Measurements from ENCODE around the gene TBC1D5.
"Not testable (repeated sequence)": the region's sequence is repeated elsewhere in the genome, so short reads cannot be mapped to it uniquely, and the experiment has no call there.

TBC1D5 gene

GRCh38 chr3:17136136-17136721 is 606.2 kb downstream of the TBC1D5 start:
- H3K9ac ChIP-seq = no peak overlapping the region
- H3K27ac ChIP-seq = no peak overlapping the region

GRCh38 chr3:17135696-17136095 is 606.7 kb downstream of the TBC1D5 start:
- no peaks in the 10 kb centered on the region for H3K36me3 ChIP-seq
- no peak overlapping the region for H3K4me3 ChIP-seq
- no peak overlapping the region for H3K27ac ChIP-seq
- peaks cover 0 to 7% (median 0%) of the 10 kb centered on the region in 10 experiments; a peak in 8 of 20 replicates for H3K4me1 ChIP-seq
- H3K9me3 ChIP-seq (replicated peaks in 1 of 11) = peaks cover 0 to 23% (median 5%) of the 10 kb centered on the region in 11 experiments; a peak in 8 of 22 replicates
- no peak overlapping the region for H3K9ac ChIP-seq
- no peak overlapping the region for H3K4me2 ChIP-seq
- no peak for TF ChIP-seq Cebpa-rat (IDR thresholded peaks at IDR 0.05)
- H3K27me3 ChIP-seq = no peaks in the 10 kb centered on the region
- no peaks in the 10 kb centered on the region for H4K20me1 ChIP-seq

More at GRCh38 chr3:17136136-17136721, 606.2 kb downstream of the TBC1D5 start:
- TF ChIP-seq Cebpa-rat (IDR thresholded peaks at IDR 0.05) = no peak
- Histone ChIP-seq H4K20me1 (no peaks in the 10 kb centered on the region), H3K27me3 (no peaks in the 10 kb centered on the region), H3K4me3 (no peak overlapping the region), H3K4me1 (peaks cover 0 to 7% (median 0%) of the 10 kb centered on the region in 10 experiments; a peak in 8 of 20 replicates), H3K4me2 (no peak overlapping the region), H3K36me3 (no peaks in the 10 kb centered on the region), H3K9me3 (replicated peaks in 1 of 11) (peaks cover 0 to 23% (median 5%) of the 10 kb centered on the region in 11 experiments; a peak in 8 of 22 replicates)

- Histone ChIP-seq H3K27me3 (no peaks in the 10 kb centered on the region), H4K20me1 (no peaks in the 10 kb centered on the region), H3K4me3 (no peak overlapping the region), H3K9ac (no peak overlapping the region), H3K4me1 (no peaks in the 10 kb centered on the region), H3K36me3 (no peaks in the 10 kb centered on the region), H3K27ac (no peak overlapping the region), H3K9me3 (replicated peaks in 1 of 11) (peaks cover 1 to 31% (median 11%) of the 10 kb centered on the region in 11 experiments; a peak in 18 of 22 replicates), H3K4me2 (no peak overlapping the region)
- no peak for TF ChIP-seq Cebpa-rat (IDR thresholded peaks at IDR 0.05)
Measured at GRCh38 chr3:17133632-17134545, 608.5 kb downstream of the TBC1D5 start.

- H3K4me2 ChIP-seq = no peak overlapping the region
- H3K9ac ChIP-seq = no peak overlapping the region
- peaks cover 8 to 40% (median 23%) of the 10 kb centered on the region in 11 experiments for H3K9me3 ChIP-seq (replicated peaks in 1 of 11)
- no peak overlapping the region for H3K27ac ChIP-seq
- no peaks in the 10 kb centered on the region for H3K27me3 ChIP-seq
- no peak overlapping the region for H3K4me3 ChIP-seq
- no peak for TF ChIP-seq Cebpa-rat (IDR thresholded peaks at IDR 0.05)
- no peaks in the 10 kb centered on the region for H3K36me3 ChIP-seq
- no peaks in the 10 kb centered on the region for H4K20me1 ChIP-seq
- H3K4me1 ChIP-seq = no peaks in the 10 kb centered on the region
Measured at GRCh38 chr3:17132286-17133115, 609.9 kb downstream of the TBC1D5 start.

- H3K4me1 ChIP-seq = no peaks in the 10 kb centered on the region
- no peak overlapping the region for H3K27ac ChIP-seq
- H4K20me1 ChIP-seq = no peaks in the 10 kb centered on the region
- H3K4me2 ChIP-seq = no peak overlapping the region
- H3K9ac ChIP-seq = no peak overlapping the region
- no peaks in the 10 kb centered on the region for H3K27me3 ChIP-seq
- no peaks in the 10 kb centered on the region for H3K36me3 ChIP-seq
- no peak for TF ChIP-seq Cebpa-rat (IDR thresholded peaks at IDR 0.05)
- H3K4me3 ChIP-seq = no peak overlapping the region
- H3K9me3 ChIP-seq (replicated peaks in 1 of 11) = peaks cover 8 to 42% (median 27%) of the 10 kb centered on the region in 11 experiments
Measured at GRCh38 chr3:17130956-17131355, 611.5 kb downstream of the TBC1D5 start.

- Histone ChIP-seq H3K9ac (no peak overlapping the region), H3K27ac (no peak overlapping the region), H3K4me1 (no peaks in the 10 kb centered on the region), H3K27me3 (no peaks in the 10 kb centered on the region), H4K20me1 (no peaks in the 10 kb centered on the region), H3K9me3 (replicated peaks in 1 of 11) (peaks cover 8 to 34% (median 23%) of the 10 kb centered on the region in 11 experiments), H3K36me3 (no peaks in the 10 kb centered on the region), H3K4me3 (no peak overlapping the region), H3K4me2 (no peak overlapping the region)
- TF ChIP-seq Cebpa-rat (IDR thresholded peaks at IDR 0.05) = no peak
Measured at GRCh38 chr3:17129556-17129955, 612.9 kb downstream of the TBC1D5 start.

- H3K4me3 ChIP-seq, H3K27me3 ChIP-seq, H3K9ac ChIP-seq, H3K36me3 ChIP-seq, H3K4me1 ChIP-seq, H4K20me1 ChIP-seq, H3K27ac ChIP-seq, H3K4me2 ChIP-seq: not testable (repeated sequence)
- peaks cover 8 to 26% (median 22%) of the 10 kb centered on the region in 11 experiments for H3K9me3 ChIP-seq (replicated peaks in 1 of 11)
Measured at GRCh38 chr3:17128671-17129070, 613.8 kb downstream of the TBC1D5 start.

- no peaks in the 10 kb centered on the region for H3K4me1 ChIP-seq
- no peak overlapping the region for H3K9ac ChIP-seq
- no peaks in the 10 kb centered on the region for H3K36me3 ChIP-seq
- H3K27ac ChIP-seq = no peak overlapping the region
- H3K9me3 ChIP-seq (replicated peaks in 1 of 11) = peaks cover 14 to 38% (median 29%) of the 10 kb centered on the region in 11 experiments
- H3K4me2 ChIP-seq = no peak overlapping the region
- no peaks in the 10 kb centered on the region for H4K20me1 ChIP-seq
- TF ChIP-seq Cebpa-rat (IDR thresholded peaks at IDR 0.05) = no peak
- no peak overlapping the region for H3K4me3 ChIP-seq
- no peaks in the 10 kb centered on the region for H3K27me3 ChIP-seq
Measured at GRCh38 chr3:17125738-17126442, 616.5 kb downstream of the TBC1D5 start.

All from BLaER1 treated with 17β-estradiol and CSF1 and Interleukin-3, amounts not matched to agents 10 nM and 100 nM (cell line).